ENCODE measurements around the gene ADGRV1.

ADGRV1 gene

DNA sequence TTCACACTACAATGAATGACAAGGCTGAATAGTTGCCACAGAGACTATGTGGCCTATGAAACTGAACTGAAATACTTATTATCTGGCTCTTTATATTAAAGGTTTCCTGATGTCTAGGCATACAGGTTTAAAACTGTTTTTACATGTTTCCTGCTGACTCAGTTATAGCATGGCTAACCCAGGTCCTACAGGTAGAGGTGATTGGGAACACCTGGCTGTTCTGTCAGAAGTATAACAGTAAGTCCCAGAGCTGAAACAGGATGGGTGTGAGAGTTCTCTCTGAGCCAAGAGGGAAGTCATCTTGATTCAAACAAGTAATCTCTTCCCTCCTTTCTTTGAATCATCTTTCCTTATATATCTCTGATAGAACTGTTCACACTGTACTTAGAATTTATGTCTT is 4.9 kb upstream of the ADGRV1 start:
- TF ChIP-seq, protein P1, sequence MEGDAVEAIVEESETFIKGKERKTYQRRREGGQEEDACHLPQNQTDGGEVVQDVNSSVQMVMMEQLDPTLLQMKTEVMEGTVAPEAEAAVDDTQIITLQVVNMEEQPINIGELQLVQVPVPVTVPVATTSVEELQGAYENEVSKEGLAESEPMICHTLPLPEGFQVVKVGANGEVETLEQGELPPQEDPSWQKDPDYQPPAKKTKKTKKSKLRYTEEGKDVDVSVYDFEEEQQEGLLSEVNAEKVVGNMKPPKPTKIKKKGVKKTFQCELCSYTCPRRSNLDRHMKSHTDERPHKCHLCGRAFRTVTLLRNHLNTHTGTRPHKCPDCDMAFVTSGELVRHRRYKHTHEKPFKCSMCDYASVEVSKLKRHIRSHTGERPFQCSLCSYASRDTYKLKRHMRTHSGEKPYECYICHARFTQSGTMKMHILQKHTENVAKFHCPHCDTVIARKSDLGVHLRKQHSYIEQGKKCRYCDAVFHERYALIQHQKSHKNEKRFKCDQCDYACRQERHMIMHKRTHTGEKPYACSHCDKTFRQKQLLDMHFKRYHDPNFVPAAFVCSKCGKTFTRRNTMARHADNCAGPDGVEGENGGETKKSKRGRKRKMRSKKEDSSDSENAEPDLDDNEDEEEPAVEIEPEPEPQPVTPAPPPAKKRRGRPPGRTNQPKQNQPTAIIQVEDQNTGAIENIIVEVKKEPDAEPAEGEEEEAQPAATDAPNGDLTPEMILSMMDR (IDR thresholded peaks at IDR 0.05) = no peak

DNA sequence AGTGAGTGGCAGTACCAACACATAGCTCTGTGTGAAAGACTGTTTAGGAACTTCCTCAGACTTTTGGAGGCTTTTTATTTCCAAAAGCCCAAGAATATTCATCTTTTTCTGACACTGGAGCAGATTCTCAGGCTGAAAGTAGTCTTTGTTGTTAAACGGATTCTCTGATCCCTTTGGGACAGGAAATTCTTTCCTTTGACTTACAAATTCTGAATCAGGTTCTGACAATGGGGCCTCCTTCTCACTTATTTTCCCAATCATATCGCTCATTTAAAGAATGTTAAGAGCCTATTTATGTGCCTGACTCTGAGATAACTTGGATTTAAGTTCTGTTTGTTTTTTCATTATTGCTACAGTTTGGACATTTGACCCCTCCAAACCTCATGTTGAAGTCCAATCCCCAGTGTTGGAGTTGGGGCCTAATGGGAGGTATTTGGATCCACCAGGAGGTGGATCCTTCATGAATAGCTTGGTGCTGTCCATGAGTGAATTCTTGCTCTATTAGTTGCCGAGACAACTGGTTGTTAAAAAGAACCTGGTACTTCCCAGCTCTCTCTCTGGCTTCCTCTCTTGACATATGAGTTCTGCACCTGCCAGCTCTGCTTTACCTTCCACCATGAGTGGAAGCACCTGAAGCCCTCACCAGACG is 4.1 kb upstream of the ADGRV1 start:
- TF ChIP-seq, protein P1 (IDR thresholded peaks at IDR 0.05) = no peak

DNA sequence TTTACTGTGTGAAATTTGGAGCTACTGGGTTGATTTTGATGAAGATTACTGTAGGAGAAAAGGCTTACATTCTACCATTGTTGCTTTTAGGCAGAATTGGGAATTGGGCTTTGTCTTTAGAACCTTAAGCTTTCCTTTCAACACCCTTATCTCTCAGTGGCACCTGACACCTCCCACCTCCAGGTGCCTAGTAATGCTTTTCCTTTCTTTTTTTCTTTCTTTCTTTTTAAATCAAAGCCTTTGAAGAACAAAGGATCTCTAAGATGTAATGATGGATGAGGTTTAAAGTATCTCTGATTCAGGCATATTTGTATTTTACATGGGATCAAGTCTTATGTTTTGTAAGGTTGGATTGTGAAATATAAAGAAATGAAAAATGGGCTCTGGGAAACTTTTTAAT is 2.9 kb upstream of the ADGRV1 start:
- TF ChIP-seq, protein P1 (IDR thresholded peaks at IDR 0.05) = no peak

DNA sequence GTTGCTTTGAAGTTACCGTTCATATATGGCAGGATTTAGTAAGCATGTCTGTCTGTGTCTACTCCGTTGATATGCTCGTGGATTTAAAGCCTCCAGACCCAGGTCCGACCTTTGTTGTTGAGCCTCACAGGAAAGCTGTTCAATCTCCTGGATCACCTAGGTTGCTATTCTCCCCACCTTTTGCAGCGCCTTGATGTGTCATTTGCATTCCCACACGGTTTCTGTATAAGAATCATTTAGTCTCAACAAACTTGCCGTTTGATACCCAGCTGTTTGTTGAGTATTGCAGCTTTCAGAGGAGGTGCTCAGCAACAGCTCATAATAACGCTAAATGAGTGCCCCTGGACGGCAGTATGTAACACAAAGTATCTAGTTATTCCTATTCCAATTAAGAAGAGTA is 1.2 kb upstream of the ADGRV1 start:
- TF ChIP-seq, protein P1 (IDR thresholded peaks at IDR 0.05) = no peak

DNA sequence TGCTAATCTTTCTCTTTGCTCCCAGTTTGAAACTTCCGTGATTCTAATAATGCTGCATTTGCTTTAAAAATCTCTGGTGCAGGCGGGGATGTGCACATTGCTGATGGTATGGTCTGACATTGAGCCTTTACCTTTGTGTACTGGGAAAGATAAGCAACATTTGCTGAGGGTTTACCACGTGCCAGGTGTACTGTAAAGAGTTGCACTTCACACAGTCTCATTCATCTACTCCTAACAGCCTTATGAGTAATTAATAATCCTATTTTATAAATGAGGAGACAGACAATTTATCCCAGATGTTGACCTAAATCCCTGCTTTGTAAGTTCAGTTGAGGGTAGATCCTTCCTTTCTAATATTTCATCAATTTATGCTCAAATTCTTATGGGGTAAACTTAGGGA is 726 bp upstream of the ADGRV1 start:
- TF ChIP-seq, protein P1 (IDR thresholded peaks at IDR 0.05) = no peak

DNA sequence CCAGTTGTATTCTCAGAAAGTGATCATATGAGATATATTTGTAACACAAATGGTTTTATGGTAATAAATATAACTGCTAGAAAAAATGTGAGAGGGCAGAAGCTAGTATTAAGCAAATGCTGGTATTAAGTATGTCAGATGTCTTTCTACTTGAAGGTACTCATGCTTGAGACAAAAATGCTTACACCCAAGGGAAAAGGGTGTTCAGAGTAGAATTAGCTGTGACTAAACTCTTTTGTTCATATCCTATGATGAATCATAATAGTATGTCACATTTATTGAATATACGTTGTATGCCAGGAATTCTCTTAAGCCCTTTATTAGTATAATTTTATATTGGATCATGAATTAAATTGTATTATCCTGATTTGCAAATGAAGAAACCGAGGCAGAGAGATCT is 2.2 kb downstream of the ADGRV1 start:
- TF ChIP-seq, protein P1 (IDR thresholded peaks at IDR 0.05) = no peak

DNA sequence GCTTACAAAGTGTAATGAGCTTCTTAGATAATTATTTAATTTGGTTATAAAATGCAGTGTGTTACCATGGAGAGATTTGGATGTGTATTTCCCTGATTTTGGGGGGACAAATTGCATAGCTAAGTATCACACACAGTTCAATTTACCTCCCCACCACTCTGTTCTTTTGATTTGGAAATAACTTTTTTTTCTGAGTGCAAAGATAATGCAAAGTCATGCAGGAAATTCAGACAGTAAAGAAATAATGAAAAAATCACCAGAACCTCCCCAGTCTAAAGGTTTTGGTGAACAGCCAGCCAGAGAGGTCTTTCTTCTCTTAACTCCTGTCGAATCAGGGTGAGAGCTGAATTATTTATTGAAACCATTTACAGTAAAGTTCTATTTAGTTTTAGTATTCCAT is 3.2 kb downstream of the ADGRV1 start:
- TF ChIP-seq, protein P1 (IDR thresholded peaks at IDR 0.05) = no peak

DNA sequence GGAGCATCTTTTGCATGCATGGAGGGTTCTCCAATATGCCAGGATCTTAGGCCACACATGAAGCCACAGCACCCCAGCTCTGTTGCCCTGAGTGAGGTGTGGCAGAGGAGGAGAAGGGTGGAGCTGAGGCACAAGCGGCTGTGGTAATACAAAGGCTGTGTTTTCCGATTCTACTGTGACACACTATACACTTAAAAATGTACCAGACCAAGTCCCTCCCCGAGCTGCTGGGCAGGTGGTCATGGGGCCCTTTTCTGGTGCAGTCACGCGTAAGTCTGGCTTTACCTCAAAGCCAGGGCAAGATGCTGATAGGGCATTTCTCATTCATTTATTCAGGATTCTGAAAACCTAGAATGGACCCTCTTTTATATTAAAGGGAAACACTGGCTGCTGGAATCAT is 3.7 kb downstream of the ADGRV1 start:
- TF ChIP-seq, protein P1 (IDR thresholded peaks at IDR 0.05) = no peak
